ENCODE results near the gene MICAL3.

Gene MICAL3

GRCh38 chr22:17956630-17957029, 67.7 kb downstream of the MICAL3 start:
- H3K4me3 ChIP-seq (replicated peaks; ENCODE audit: low read depth, low read length): no peak overlapping the region
- no peak for DNase-seq (ENCODE audit: extremely low read depth, low read depth)
- TF ChIP-seq CTCF (IDR thresholded peaks at IDR 0.05; ENCODE audit: low read depth, low read length, missing control alignments): no peak

GRCh38 chr22:17955590-17956379, 68.6 kb downstream of the MICAL3 start:
- no peak for TF ChIP-seq CTCF (IDR thresholded peaks at IDR 0.05; ENCODE audit: low read depth, low read length, missing control alignments)
- DNase-seq (ENCODE audit: extremely low read depth, low read depth): no peak
- H3K4me3 ChIP-seq (replicated peaks; ENCODE audit: low read depth, low read length): no peak overlapping the region

- no peak for DNase-seq (ENCODE audit: extremely low read depth, low read depth)
- no peak for TF ChIP-seq CTCF (IDR thresholded peaks at IDR 0.05; ENCODE audit: low read depth, low read length, missing control alignments)
Measured at GRCh38 chr22:17954860-17955587, 69.3 kb downstream of the MICAL3 start.

GRCh38 chr22:17954200-17954859, 70.0 kb downstream of the MICAL3 start:
- DNase-seq (ENCODE audit: extremely low read depth, low read depth): no peak
- no peak overlapping the region for H3K4me3 ChIP-seq (replicated peaks; ENCODE audit: low read depth, low read length)

More at GRCh38 chr22:17954860-17955587, 69.3 kb downstream of the MICAL3 start:
- H3K4me3 ChIP-seq (replicated peaks; ENCODE audit: low read depth, low read length): no peak overlapping the region

GRCh38 chr22:17953147-17953546, 71.2 kb downstream of the MICAL3 start:
- TF ChIP-seq CTCF (IDR thresholded peaks at IDR 0.05; ENCODE audit: low read depth, low read length, missing control alignments): no peak
- H3K4me3 ChIP-seq (replicated peaks; ENCODE audit: low read depth, low read length): no peak overlapping the region
- DNase-seq (ENCODE audit: extremely low read depth, low read depth): no peak

More at GRCh38 chr22:17954200-17954859, 70.0 kb downstream of the MICAL3 start:
- no peak for TF ChIP-seq CTCF (IDR thresholded peaks at IDR 0.05; ENCODE audit: low read depth, low read length, missing control alignments)

GRCh38 chr22:17952273-17952801, 72.0 kb downstream of the MICAL3 start:
- no peak for TF ChIP-seq CTCF (IDR thresholded peaks at IDR 0.05; ENCODE audit: low read depth, low read length, missing control alignments)
- DNase-seq (ENCODE audit: extremely low read depth, low read depth): no peak
- no peak overlapping the region for H3K4me3 ChIP-seq (replicated peaks; ENCODE audit: low read depth, low read length)

All from HFF-Myc (cell line).